Measurements from ENCODE around the gene DNAJB2.

DNA sequence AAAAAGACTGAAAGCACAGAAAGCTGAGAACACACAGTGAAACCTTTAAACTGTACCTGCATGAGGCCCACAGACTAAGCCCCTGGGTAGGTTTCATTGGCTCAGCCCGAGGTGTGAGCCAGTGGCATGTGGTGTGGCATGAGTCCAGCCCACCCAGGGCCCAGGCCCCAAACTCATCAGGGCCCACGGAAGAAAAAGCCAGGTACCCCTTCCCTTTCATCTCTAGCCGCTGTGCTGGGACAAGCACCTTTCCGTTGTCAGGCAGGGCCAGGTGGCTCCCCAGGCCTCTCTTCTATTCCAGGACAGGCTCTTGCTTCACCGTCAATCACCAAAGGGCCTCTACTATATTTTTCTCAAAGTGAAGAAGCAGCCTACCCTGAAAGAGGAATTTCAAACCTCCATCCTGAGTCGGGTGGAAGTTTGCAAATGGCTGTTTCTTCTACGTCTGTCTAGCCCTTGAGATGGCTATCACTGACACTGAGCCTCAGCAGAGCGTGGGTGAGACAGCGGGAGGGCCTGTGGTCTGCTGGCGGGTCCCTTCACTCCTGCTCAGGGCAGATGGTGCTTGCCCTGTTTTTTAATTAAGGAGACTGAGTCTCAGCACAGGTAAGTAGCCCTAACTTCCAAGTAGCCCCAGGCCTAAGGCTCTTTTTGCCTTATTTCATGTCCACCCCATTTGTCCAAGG is 8.6 kb downstream of the DNAJB2 start:
- TF ChIP-seq POLR2A (IDR thresholded peaks at IDR 0.05; ENCODE audit: low read length) (no peak), GATA1 (IDR thresholded peaks at IDR 0.05; ENCODE audit: low read depth, low read length) (no peak)
